Osteocyte (in vitro differentiated cells): Measurements from ENCODE around the gene PRKG1. TPM values are rescaled to one million over a fixed set of nuclear protein-coding genes. Genes with fewer than 3 reads are reported as not detected.
"Not testable (repeated sequence)": the region's sequence is repeated elsewhere in the genome, so short reads cannot be mapped to it uniquely, and the experiment has no call there.

Source experiments
- DNase-seq: peaks from one replicate; pipeline ENCODE4 v3.0.0; 2021; ENCODE audit warnings: mixed read lengths; ENCODE audit not compliant: unreplicated experiment; ENCODE audit errors: extremely low spot score
- H3K27ac Mint-ChIP-seq: one replicate; pipeline ENCODE4 v1.8.0; 2021; ENCODE audit warnings: mild to moderate bottlenecking, mixed read lengths; ENCODE audit not compliant: unreplicated experiment
- H3K27me3 Mint-ChIP-seq: one replicate; pipeline ENCODE4 v1.8.0; 2021; ENCODE audit warnings: mixed read lengths; ENCODE audit not compliant: unreplicated experiment
- H3K36me3 Mint-ChIP-seq: one replicate; pipeline ENCODE4 v1.8.0; 2021; ENCODE audit warnings: mixed read lengths; ENCODE audit not compliant: unreplicated experiment
- H3K4me1 Mint-ChIP-seq: one replicate; pipeline ENCODE4 v1.8.0; 2021; ENCODE audit warnings: mixed read lengths; ENCODE audit not compliant: unreplicated experiment
- H3K4me3 Mint-ChIP-seq: one replicate; pipeline ENCODE4 v1.8.0; 2021; ENCODE audit warnings: mild to moderate bottlenecking, moderate library complexity, mixed read lengths; ENCODE audit not compliant: unreplicated experiment
- H3K9me3 Mint-ChIP-seq: one replicate; pipeline ENCODE4 v1.8.0; 2021; ENCODE audit warnings: mixed read lengths; ENCODE audit not compliant: unreplicated experiment
- total RNA-seq: library from RNA; stranded (reverse); gene quantifications from 2 replicates; pipeline ENCODE4 v1.2.1, GENCODE V29; 2021
- TF ChIP-seq, protein P1 (sequence below): fragments of 200-600 bp; sonication (generic); IDR thresholded peaks from 2 replicates; pipeline ENCODE4 v1.5.0; 2021; ENCODE audit warnings: antibody characterized with exemption, mild to moderate bottlenecking, moderate library complexity

The PRKG1 gene
- total RNA-seq, 1 donor from 2014 or later = 10.8 TPM

DNA sequence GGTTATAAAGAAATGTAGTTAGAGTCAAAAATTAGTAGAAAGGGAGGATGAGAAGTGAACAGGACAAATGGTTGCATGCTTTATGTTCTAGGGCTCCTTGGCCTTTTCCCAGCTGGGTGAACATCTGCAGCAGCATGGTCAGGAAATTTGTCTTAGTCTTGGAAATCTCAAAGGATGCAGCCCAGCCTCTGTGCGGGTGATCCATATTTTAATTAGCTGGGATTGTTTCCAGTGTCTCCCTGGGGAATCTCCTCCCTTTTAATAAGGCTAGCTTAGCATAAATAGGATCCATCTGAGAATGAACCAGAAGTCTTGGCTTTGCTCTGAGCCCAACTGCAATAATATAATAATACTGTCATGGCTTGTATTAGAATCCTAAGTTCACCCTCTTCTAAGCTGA, 198.3 kb downstream of the PRKG1 start:
- no peak for DNase-seq
- H3K4me3 Mint-ChIP-seq = no peak overlapping the region
- H3K4me1 Mint-ChIP-seq = no peaks in the 10 kb centered on the region
- H3K9me3 Mint-ChIP-seq = no peaks in the 10 kb centered on the region
- H3K27ac Mint-ChIP-seq = no peak overlapping the region
- H3K27me3 Mint-ChIP-seq = no peaks in the 10 kb centered on the region
- H3K36me3 Mint-ChIP-seq = peaks cover 2% of the 10 kb centered on the region
- TF ChIP-seq, protein P1, sequence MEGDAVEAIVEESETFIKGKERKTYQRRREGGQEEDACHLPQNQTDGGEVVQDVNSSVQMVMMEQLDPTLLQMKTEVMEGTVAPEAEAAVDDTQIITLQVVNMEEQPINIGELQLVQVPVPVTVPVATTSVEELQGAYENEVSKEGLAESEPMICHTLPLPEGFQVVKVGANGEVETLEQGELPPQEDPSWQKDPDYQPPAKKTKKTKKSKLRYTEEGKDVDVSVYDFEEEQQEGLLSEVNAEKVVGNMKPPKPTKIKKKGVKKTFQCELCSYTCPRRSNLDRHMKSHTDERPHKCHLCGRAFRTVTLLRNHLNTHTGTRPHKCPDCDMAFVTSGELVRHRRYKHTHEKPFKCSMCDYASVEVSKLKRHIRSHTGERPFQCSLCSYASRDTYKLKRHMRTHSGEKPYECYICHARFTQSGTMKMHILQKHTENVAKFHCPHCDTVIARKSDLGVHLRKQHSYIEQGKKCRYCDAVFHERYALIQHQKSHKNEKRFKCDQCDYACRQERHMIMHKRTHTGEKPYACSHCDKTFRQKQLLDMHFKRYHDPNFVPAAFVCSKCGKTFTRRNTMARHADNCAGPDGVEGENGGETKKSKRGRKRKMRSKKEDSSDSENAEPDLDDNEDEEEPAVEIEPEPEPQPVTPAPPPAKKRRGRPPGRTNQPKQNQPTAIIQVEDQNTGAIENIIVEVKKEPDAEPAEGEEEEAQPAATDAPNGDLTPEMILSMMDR = no peak

DNA sequence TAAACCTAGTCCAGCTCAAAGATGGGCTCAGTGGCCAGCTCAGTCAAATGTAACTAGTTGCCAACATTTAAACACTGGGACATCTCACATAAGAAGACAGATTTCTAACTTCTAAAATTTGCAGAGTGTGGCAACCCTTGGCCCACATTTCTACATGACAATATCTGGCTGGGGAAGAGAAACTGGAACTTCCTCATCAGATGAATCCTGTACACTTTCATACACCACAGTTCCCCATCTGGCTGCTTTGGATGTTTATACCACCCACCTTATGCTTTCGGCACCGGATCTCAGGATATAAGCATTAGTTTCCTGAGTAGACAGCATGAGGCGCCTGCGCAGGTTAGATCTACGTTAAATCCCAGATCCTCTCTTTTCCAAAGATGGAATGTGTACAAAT, 199.3 kb downstream of the PRKG1 start:
- H3K27me3 Mint-ChIP-seq = no peaks in the 10 kb centered on the region
- H3K9me3 Mint-ChIP-seq = no peaks in the 10 kb centered on the region
- H3K36me3 Mint-ChIP-seq = peaks cover 2% of the 10 kb centered on the region
- TF ChIP-seq, protein P1 = no peak
- H3K4me3 Mint-ChIP-seq = no peak overlapping the region
- no peak for DNase-seq
- no peaks in the 10 kb centered on the region for H3K4me1 Mint-ChIP-seq
- no peak overlapping the region for H3K27ac Mint-ChIP-seq

DNA sequence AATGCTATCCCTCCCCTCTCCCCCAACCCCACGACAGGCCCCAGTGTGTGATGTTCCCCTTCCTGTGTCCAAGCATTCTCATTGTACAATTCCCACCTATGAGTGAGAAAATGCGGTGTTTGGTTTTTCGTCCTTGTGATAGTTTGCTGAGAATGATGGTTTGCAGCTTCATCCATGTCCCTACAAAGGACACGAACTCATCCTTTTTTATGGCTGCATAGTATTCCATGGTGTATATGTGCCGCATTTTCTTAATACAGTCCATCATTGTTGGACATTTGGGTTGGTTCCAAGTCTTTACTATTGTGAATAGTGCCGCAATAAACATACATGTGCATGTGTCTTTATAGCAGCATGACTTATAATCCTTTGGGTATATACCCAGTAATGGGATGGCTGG, 201.8 kb downstream of the PRKG1 start:
- DNase-seq, H3K27me3 Mint-ChIP-seq, H3K36me3 Mint-ChIP-seq, H3K4me3 Mint-ChIP-seq, H3K27ac Mint-ChIP-seq, H3K9me3 Mint-ChIP-seq, H3K4me1 Mint-ChIP-seq: not testable (repeated sequence)

DNA sequence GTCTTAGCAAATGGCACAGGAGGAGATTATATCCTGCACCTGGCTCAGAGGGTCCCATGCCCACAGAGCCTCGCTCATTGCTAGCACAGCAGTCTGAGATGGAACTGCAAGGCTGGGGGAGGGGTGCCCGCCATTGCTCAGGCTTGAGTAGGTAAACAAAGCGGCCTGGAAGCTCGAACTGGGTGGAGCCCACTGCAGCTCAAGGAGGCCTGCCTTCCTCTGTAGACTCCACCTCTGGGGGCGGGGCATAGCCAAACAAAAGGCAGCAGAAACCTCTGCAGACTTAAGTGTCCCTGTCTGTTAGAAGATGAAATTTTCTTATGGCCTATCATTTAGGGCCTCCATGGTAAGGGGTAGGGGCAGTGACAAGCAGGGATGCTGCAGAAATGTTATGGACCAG, 207.1 kb downstream of the PRKG1 start:
- not testable (repeated sequence) for H3K4me1 Mint-ChIP-seq, H3K27ac Mint-ChIP-seq, H3K27me3 Mint-ChIP-seq, H3K4me3 Mint-ChIP-seq, H3K9me3 Mint-ChIP-seq, DNase-seq, H3K36me3 Mint-ChIP-seq

DNA sequence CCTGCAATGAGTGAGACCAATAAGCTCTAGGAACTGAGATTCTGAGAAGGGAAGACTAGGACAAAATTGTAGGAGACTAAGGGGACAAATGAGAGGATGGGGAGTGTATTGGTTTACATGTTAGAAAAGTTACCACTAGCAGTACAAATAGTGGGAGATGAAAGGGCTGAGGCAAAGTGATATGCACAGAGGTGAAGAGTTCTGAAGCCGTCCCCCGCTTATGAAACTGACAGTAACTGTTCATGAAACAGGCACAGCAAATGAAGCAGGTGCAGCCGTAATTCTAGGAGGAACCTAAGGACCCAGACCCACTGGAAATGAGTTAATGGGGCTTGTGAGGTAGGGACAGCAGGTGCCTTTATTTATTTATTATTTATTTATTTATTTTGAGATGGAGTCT, 211.3 kb downstream of the PRKG1 start:
- no peaks in the 10 kb centered on the region for H3K9me3 Mint-ChIP-seq
- H3K27me3 Mint-ChIP-seq = no peaks in the 10 kb centered on the region
- no peak overlapping the region for H3K27ac Mint-ChIP-seq
- no peak for DNase-seq
- H3K36me3 Mint-ChIP-seq = no peaks in the 10 kb centered on the region
- no peaks in the 10 kb centered on the region for H3K4me1 Mint-ChIP-seq
- H3K4me3 Mint-ChIP-seq = no peak overlapping the region
- TF ChIP-seq, protein P1 = no peak

DNA sequence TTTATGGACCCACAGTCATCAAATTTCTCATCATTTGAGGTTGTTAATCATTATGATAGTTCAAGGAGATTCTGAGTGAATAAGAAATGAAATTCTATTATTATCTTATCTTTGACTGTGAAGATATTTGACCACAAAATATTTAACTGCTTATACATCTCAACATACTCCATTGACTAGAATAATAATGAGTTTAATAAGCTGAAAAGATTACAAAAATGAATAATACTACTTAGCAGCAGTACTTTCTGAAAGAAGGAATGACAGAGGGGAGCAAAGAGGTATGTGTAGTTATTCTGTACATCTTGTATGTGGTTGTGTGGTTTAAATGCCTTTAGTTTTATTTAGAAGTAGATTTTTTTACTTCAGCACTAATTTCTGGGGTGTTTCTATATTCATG, 214.2 kb downstream of the PRKG1 start:
- Mint-ChIP-seq H3K9me3 (no peaks in the 10 kb centered on the region), H3K27ac (no peak overlapping the region), H3K36me3 (no peaks in the 10 kb centered on the region), H3K4me3 (no peak overlapping the region), H3K27me3 (no peaks in the 10 kb centered on the region), H3K4me1 (no peaks in the 10 kb centered on the region)
- TF ChIP-seq, protein P1 = no peak
- no peak for DNase-seq
